Stomach (tissue), 4 donors: ENCODE results near the gene HUS1.

Experiments
- POLR2A ChIP-seq, 4 donors: fragments of 450-650 bp; IDR thresholded peaks; one replicate each; pipeline ENCODE4 v1.6.1; 2016; ENCODE audit warnings: antibody characterized with exemption in 4 of 4, control low read depth in 2 of 4, mild to moderate bottlenecking in 1 of 4, moderate library complexity in 1 of 4
- POLR2AphosphoS5 ChIP-seq, 3 donors: sonication (generic); formaldehyde crosslinking; IDR thresholded peaks; one replicate each; pipeline ENCODE4 v1.6.1; 2016; ENCODE audit warnings: antibody characterized with exemption in 3 of 3
- TF ChIP-seq, protein P1 (sequence below), 7 experiments: fragments of 450-650 bp in 4 of 7; fragments of 200-600 bp in 3 of 7; sonication (generic) in 3 of 7; IDR thresholded peaks; one replicate each; pipeline ENCODE4 v1.5.1; 2016 to 2019; ENCODE audit warnings: antibody characterized with exemption in 7 of 7, control low read depth in 2 of 7, mild to moderate bottlenecking in 1 of 7

DNA sequence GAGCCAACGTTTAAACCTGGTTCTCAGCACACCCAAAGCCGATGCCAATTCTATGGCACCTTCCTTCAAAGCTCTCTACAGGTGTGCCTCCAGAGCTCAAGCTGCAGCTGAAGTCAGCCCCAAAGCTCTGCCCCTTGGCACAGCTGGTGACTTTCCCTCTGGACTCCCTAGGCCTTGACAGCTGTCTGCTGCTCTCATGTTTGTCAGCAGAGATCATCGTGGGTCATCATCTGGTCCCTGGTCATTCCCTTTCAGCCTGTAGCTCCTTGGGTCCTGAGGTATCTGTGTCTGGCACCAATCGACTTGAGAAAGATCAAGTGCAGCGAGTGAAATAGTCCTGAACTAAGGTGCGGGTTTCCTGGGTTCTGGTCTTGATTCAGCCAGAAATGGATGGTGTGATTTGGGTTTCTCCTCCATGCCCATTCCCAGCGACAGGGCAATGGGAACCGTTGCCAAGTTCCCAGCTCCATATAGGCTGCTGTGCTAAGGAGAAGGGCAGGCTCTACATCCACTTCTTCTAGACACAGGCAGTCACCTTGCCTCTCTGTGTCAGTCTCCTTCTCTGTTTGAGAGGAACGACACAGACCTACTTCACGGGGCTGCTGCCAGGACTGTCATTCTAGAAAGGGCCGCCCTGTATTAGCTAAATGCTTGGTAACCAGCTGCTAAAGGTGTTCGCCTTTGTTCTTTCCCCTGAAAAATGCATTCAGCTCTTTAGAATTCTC lies 34.7 kb downstream of the HUS1 start:
- TF ChIP-seq POLR2A (IDR thresholded peaks at IDR 0.05) (no peak), POLR2AphosphoS5 (IDR thresholded peaks at IDR 0.05) (no peak)
- TF ChIP-seq, protein P1, sequence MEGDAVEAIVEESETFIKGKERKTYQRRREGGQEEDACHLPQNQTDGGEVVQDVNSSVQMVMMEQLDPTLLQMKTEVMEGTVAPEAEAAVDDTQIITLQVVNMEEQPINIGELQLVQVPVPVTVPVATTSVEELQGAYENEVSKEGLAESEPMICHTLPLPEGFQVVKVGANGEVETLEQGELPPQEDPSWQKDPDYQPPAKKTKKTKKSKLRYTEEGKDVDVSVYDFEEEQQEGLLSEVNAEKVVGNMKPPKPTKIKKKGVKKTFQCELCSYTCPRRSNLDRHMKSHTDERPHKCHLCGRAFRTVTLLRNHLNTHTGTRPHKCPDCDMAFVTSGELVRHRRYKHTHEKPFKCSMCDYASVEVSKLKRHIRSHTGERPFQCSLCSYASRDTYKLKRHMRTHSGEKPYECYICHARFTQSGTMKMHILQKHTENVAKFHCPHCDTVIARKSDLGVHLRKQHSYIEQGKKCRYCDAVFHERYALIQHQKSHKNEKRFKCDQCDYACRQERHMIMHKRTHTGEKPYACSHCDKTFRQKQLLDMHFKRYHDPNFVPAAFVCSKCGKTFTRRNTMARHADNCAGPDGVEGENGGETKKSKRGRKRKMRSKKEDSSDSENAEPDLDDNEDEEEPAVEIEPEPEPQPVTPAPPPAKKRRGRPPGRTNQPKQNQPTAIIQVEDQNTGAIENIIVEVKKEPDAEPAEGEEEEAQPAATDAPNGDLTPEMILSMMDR (IDR thresholded peaks at IDR 0.05) = no peak
